ENCODE results near the gene IFI35. TPM values are rescaled to one million over a fixed set of nuclear protein-coding genes. Genes with fewer than 3 reads are reported as not detected.
A peak's percentile ranks its signal among the peaks of the same experiment; 100 is the strongest.

The IFI35 gene
- total and polyA plus RNA-seq, 9 of the 15 experiments (the other 6 are each of a cell fraction or from before 2014, with no cell fraction given): 4.4 to 13.1 (median 10.2) TPM

GRCh38 chr17:42980766-42981397 lies 25.7 kb upstream of the IFI35 start (continued):
- TF ChIP-seq ARID4B (CRISPR knock-in tag; IDR thresholded peaks at IDR 0.05) (peak; percentile 42; the same call in 1 of the 2 replicates), CTCFL (IDR thresholded peaks at IDR 0.05; ENCODE audit: borderline replicate concordance, insufficient read depth, low read depth, low read length, poor library complexity, severe bottlenecking) (peak; percentile 60), HNRNPLL (IDR thresholded peaks at IDR 0.05; ENCODE audit: low read depth, low read length, poor library complexity, severe bottlenecking) (peak; percentile 96), CXXC5 (CRISPR knock-in tag; IDR thresholded peaks at IDR 0.05) (peak; percentile 75; the same call in 1 of the 2 replicates), HLTF (IDR thresholded peaks at IDR 0.05) (0 out of 2 replicates have a peak, but pooled peaks have one; percentile 58), FOXP4 (CRISPR knock-in tag; IDR thresholded peaks at IDR 0.05; ENCODE audit: borderline replicate concordance) (peak; percentile 31; the same call in 1 of the 2 replicates), ETV6 (IDR thresholded peaks at IDR 0.05; ENCODE audit: borderline replicate concordance in 1 of 2, low read depth in 2 of 2, low read length in 1 of 2) (no peak; a peak in 1 of 4 replicates), ETV6 (CRISPR knock-in tag; IDR thresholded peaks at IDR 0.05; ENCODE audit: borderline replicate concordance) (peak; percentile 61; the same call in 1 of the 2 replicates), ZNF764 (CRISPR knock-in tag; IDR thresholded peaks at IDR 0.05; ENCODE audit: low read depth) (no peak), HBP1 (CRISPR knock-in tag; IDR thresholded peaks at IDR 0.05) (0 out of 2 replicates have a peak, but pooled peaks have one; percentile 13), CBX2 (IDR thresholded peaks at IDR 0.05; ENCODE audit: insufficient read depth, low read length, poor library complexity, severe bottlenecking) (no peak), ELF1 (tag; IDR thresholded peaks at IDR 0.05) (peak; percentile 62), YBX1 (IDR thresholded peaks at IDR 0.05) (no peak), E2F5 (CRISPR knock-in tag; IDR thresholded peaks at IDR 0.05) (0 out of 2 replicates have a peak, but pooled peaks have one; percentile 37), ZBTB17 (CRISPR knock-in tag; IDR thresholded peaks at IDR 0.05) (0 out of 2 replicates have a peak, but pooled peaks have one; percentile 6)
